Stomach (tissue), 9 donors: ENCODE data around the gene ZFYVE9. TPM values are rescaled to one million over a fixed set of nuclear protein-coding genes. Genes with fewer than 3 reads are reported as not detected.
"Not testable (repeated sequence)": the region's sequence is repeated elsewhere in the genome, so short reads cannot be mapped to it uniquely, and the experiment has no call there.

ENCODE experiments used
- DNase-seq, 2 donors: peaks; one replicate each; pipeline versions ENCODE4 v3.0.0 to v3.0.0-alpha.2; 2013 to 2019
- H3K27ac ChIP-seq, 5 donors: fragments of 200-600 bp in 4 of 5; sonication (generic) in 4 of 5; one replicate each; pipeline ENCODE4 v1.5.1; 2013 to 2019; ENCODE audit warnings: mild to moderate bottlenecking in 1 of 5, moderate library complexity in 1 of 5
- H3K27me3 ChIP-seq, 3 donors: fragments of 200-600 bp; sonication (generic); one replicate each; pipeline ENCODE4 v1.5.1; 2017 to 2019; ENCODE audit warnings: mixed run types in 1 of 3
- H3K36me3 ChIP-seq, 4 donors: fragments of 200-600 bp; sonication (generic); 1 replicate in 3 of 4; 2 replicates in 1 of 4; pipeline ENCODE4 v1.5.1; 2016 to 2019
- H3K4me1 ChIP-seq, 4 donors: fragments of 200-600 bp; sonication (generic); one replicate each; pipeline ENCODE4 v1.5.1; 2016 to 2019
- H3K4me3 ChIP-seq, 4 donors: fragments of 200-600 bp; sonication (generic) in 3 of 4; one replicate each; pipeline ENCODE4 v1.5.1; 2016 to 2019; ENCODE audit warnings: mild to moderate bottlenecking in 1 of 4
- H3K9me3 ChIP-seq, 4 donors: fragments of 200-600 bp; sonication (generic); one replicate each; pipeline ENCODE4 v1.5.1; 2016 to 2019
- EP300 ChIP-seq: sonication (generic); formaldehyde crosslinking; IDR thresholded peaks from one replicate; pipeline ENCODE4 v1.6.1; 2017; ENCODE audit warnings: antibody characterized with exemption
- POLR2A ChIP-seq, 4 donors: fragments of 450-650 bp; IDR thresholded peaks; one replicate each; pipeline ENCODE4 v1.6.1; 2016; ENCODE audit warnings: antibody characterized with exemption in 4 of 4, control low read depth in 2 of 4, mild to moderate bottlenecking in 1 of 4, moderate library complexity in 1 of 4
- POLR2AphosphoS5 ChIP-seq, 3 donors: sonication (generic); formaldehyde crosslinking; IDR thresholded peaks; one replicate each; pipeline ENCODE4 v1.6.1; 2016; ENCODE audit warnings: antibody characterized with exemption in 3 of 3
- WGBS, 5 donors: extraction: QIAGEN DNeasy Blood & Tissue Kit in 3 of 5; methylation state at CpG; one replicate each; pipeline versions ENCODE4 v1.1.5 to v1.1.7; 2013 to 2018; 5-methylcytosine and 5-hydroxymethylcytosine counted together
- intact Hi-C: fragments of 100-400 bp; cut with DNase I; formaldehyde crosslinking; loops from one replicate; pipeline ENCODE4 v1.15.1; 2023; ENCODE audit warnings: low total_unique reads
- polyA plus RNA-seq, 3 donors: library from polyadenylated mRNA; stranded (reverse); fragments of 200-250 nt; gene quantifications; one replicate each; pipeline ENCODE4 v1.2.3, GENCODE V29; 2013
- total RNA-seq, 5 donors: library from RNA; depleted of rRNA; stranded (reverse); fragments of >200 nt; gene quantifications; one replicate each; pipeline versions ENCODE4 v1.1.0 to v1.2.3, GENCODE V29; 2014 to 2016
- TF ChIP-seq, protein P1 (sequence below), 7 experiments: fragments of 450-650 bp in 4 of 7; fragments of 200-600 bp in 3 of 7; sonication (generic) in 3 of 7; IDR thresholded peaks; one replicate each; pipeline ENCODE4 v1.5.1; 2016 to 2019; ENCODE audit warnings: antibody characterized with exemption in 7 of 7, control low read depth in 2 of 7, mild to moderate bottlenecking in 1 of 7
- donor health status: healthy with polysubstance abuse.
- donor health status: Bipolar disorder and iron deficiency.
- donor health status: healthy.

The ZFYVE9 gene
- total and polyA plus RNA-seq, 8 donors = 3.6 to 61.1 (median 15.7) TPM

DNA sequence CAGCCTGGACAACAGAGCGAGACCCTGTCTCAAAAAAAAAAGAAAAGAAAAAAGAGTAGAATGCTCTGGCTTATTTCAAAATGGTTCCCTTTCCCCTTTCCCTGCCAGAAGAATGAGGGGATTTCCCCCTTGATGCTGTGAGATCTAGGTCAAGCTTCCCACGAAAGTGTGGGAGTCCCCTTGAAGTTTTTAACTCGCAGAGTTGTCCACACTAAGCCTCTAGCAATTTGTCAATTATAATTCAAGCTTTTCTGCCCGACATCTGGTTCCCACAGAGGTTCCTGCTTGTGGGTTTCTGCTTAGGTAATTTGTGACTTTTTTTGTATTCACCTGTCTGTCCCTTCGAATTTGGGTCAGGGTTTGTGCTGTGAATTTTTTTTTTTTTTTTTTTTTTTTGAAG is 62.8 kb downstream of the ZFYVE9 start:
- peaks cover 6 to 36% (median 13%) of the 10 kb centered on the region in 4 donors for H3K4me1 ChIP-seq
- H3K27ac ChIP-seq = no peak overlapping the region
- no peaks in the 10 kb centered on the region for H3K27me3 ChIP-seq
- intact Hi-C loops = no loop called here
- H3K36me3 ChIP-seq = no peaks in the 10 kb centered on the region
- DNase-seq = no peak
- peaks cover 0 to 9% (median 3%) of the 10 kb centered on the region in 4 donors for H3K9me3 ChIP-seq
- WGBS, 5 donors = 55 to 75% (median 73%) methylated on average over 5 of the region's 5 CpGs
- H3K4me3 ChIP-seq = no peak overlapping the region
- TF ChIP-seq EP300 = no peak
- TF ChIP-seq POLR2AphosphoS5 (IDR thresholded peaks at IDR 0.05) = no peak
- no peak for TF ChIP-seq POLR2A (IDR thresholded peaks at IDR 0.05)
- TF ChIP-seq, protein P1, sequence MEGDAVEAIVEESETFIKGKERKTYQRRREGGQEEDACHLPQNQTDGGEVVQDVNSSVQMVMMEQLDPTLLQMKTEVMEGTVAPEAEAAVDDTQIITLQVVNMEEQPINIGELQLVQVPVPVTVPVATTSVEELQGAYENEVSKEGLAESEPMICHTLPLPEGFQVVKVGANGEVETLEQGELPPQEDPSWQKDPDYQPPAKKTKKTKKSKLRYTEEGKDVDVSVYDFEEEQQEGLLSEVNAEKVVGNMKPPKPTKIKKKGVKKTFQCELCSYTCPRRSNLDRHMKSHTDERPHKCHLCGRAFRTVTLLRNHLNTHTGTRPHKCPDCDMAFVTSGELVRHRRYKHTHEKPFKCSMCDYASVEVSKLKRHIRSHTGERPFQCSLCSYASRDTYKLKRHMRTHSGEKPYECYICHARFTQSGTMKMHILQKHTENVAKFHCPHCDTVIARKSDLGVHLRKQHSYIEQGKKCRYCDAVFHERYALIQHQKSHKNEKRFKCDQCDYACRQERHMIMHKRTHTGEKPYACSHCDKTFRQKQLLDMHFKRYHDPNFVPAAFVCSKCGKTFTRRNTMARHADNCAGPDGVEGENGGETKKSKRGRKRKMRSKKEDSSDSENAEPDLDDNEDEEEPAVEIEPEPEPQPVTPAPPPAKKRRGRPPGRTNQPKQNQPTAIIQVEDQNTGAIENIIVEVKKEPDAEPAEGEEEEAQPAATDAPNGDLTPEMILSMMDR (IDR thresholded peaks at IDR 0.05) = no peak

DNA sequence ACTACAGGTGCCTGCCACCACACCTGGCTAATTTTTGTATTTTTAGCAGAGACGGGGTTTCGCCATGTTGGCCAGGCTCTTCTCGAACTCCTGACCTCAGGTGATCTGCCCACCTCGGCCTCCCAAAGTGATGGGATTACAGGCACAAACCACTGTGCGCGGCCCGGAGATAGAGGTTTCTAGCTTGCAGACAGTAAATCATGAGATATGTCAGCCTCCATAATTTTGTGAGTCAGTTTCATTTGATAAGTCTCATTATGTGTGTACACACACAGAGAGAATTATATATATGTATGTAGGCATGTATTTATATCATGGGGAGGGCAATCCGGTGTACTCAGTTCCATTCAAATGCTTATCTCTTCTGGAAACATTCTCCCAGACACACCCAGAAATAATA is 64.8 kb downstream of the ZFYVE9 start:
- peak in 1 of 2 donors; percentile 14 for DNase-seq
- H3K4me3 ChIP-seq, intact Hi-C loops, H3K36me3 ChIP-seq, H3K27me3 ChIP-seq, H3K27ac ChIP-seq, H3K9me3 ChIP-seq: not testable (repeated sequence)
- 39 to 77% (median 56%) methylated on average over 8 of the region's 8 CpGs for WGBS, 5 donors
- peaks cover 6 to 36% (median 13%) of the 10 kb centered on the region in 4 donors for H3K4me1 ChIP-seq

DNA sequence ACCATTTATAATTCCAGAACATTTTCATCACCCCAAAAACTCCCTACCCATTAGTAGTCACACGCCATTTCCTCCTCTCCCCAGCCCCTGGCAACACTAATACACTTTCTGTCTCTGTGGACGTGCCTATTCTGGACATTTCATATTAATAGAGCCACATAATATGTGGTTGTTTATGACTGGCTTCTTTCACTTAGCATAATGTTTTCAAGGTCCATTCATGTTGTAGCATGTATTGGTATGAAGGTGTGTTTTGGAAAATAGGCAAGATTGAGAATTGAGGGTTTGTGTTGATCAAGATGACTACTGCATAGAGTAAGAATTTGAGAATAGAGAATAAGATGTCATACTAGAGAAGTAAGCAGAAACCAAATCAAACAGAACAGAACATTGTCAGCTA is 67.5 kb downstream of the ZFYVE9 start:
- Histone ChIP-seq H3K9me3 (no peaks in the 10 kb centered on the region), H3K36me3 (no peaks in the 10 kb centered on the region), H3K27ac (no peak overlapping the region), H3K4me1 (peaks cover under 1 to 26% (median 8%) of the 10 kb centered on the region in 4 donors), H3K27me3 (no peaks in the 10 kb centered on the region), H3K4me3 (no peak overlapping the region)
- 89 to 95% (median 94%) methylated on average over 2 of the region's 2 CpGs for WGBS, 5 donors
- no peak for TF ChIP-seq POLR2AphosphoS5 (IDR thresholded peaks at IDR 0.05)
- TF ChIP-seq, protein P1 (IDR thresholded peaks at IDR 0.05) = no peak
- TF ChIP-seq POLR2A (IDR thresholded peaks at IDR 0.05) = no peak
- TF ChIP-seq EP300 = no peak
- intact Hi-C loops = no loop called here
- no peak for DNase-seq

DNA sequence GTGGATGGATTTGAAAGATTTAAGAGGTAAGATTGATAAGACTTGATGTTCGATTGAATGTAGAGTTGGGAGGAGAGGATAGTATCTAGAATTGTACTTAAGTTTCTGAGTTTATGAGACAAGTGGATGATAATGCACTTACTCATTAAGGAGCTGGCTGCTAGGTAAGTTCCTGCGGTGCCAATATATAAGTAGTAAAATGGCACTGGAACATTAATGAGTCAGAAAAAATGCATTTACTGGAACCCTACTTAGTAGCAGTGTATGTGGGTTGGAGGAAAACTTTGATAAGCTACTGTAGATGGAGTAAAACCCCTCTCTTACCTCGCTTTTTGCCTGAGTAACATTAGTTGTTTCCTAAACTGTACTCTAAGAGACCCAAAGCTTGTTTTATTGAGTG is 68.2 kb downstream of the ZFYVE9 start:
- Histone ChIP-seq H3K27ac (no peak overlapping the region), H3K4me3 (no peak overlapping the region), H3K9me3 (no peaks in the 10 kb centered on the region), H3K36me3 (no peaks in the 10 kb centered on the region), H3K4me1 (peaks cover 0 to 22% (median 3%) of the 10 kb centered on the region in 4 donors), H3K27me3 (no peaks in the 10 kb centered on the region)
- intact Hi-C loops = no loop called here
- DNase-seq = no peak
- WGBS, 5 donors = 90 to 95% (median 93%) methylated on average over 3 of the region's 3 CpGs
- TF ChIP-seq EP300 (no peak), POLR2AphosphoS5 (IDR thresholded peaks at IDR 0.05) (no peak), POLR2A (IDR thresholded peaks at IDR 0.05) (no peak)
- TF ChIP-seq, protein P1 (IDR thresholded peaks at IDR 0.05) = no peak

DNA sequence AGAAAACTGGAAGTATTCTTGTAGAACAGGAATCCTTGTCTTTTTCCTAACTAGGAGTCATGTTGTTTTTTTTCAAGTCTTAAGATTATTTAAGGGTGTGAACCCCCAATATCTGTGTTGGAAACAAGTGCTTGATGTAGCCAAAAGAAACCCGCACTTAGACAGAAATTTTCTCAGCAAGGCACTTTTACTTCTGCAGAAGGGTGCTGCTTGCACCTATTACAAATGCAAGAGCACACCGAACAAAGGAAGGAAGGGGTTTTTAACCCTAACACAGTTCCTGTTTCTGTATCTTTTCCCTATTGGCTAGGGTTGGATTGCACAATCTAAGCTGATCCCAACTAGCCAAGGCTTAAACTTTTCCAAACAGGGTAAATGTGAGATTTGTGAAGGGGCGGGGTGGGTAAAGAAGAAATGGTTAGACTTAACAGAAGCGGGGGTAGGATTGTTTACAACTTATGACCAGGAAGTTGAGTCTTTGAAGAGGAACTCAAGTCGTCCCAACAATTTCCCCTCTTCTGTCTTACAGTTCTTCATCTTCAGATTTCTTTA is 75.1 kb downstream of the ZFYVE9 start:
- Histone ChIP-seq H3K4me1 (no peaks in the 10 kb centered on the region), H3K9me3 (peaks cover 0 to 31% (median 21%) of the 10 kb centered on the region in 4 donors), H3K4me3 (no peak overlapping the region), H3K36me3 (peaks cover 7 to 25% (median 24%) of the 10 kb centered on the region in 4 donors), H3K27me3 (no peaks in the 10 kb centered on the region), H3K27ac (no peak overlapping the region)
- no peak for DNase-seq
- intact Hi-C loops = no loop called here
- WGBS, 5 donors = 92 to 97% (median 95%) methylated on average over 5 of the region's 5 CpGs
- no peak for TF ChIP-seq POLR2A (IDR thresholded peaks at IDR 0.05)
- TF ChIP-seq POLR2AphosphoS5 (IDR thresholded peaks at IDR 0.05) = no peak
